ENCODE data around the gene GPR35. TPM values are rescaled to one million over a fixed set of nuclear protein-coding genes. Genes with fewer than 3 reads are reported as not detected.

Gene GPR35
- total RNA-seq, 4 donors from 2014 or later, result 0.72 to 1.8 (median 0.87) TPM

DNA sequence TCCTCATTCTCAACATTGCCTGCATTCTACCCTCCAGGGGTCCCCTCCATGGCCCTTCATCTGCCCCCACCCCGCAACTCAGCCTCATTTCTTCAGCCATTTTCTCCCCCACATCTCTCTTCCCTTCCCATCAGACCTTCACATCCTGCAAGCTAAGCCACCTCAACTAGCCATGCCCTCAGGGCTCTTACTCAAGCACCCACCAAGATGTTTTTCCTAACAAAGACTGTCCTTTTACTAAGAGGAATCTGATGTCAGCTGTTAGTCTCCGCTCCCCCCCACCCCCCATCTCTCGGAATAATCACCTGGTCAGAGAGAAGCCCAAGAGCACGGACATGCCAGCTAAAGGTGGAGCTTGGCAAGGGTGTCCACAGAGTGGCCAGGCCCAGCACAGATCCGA is 43.5 kb upstream of the GPR35 start:
- H3K4me1 ChIP-seq, result peaks cover 18 to 23% of the 10 kb centered on the region in 2 donors
- in situ Hi-C loops (cut with MboI; ENCODE audit: low sequenced_read_pairs in 4 of 4), result no loop called here
- ATAC-seq (no peak), DNase-seq (no peak)
- H3K9me3 ChIP-seq, result no peaks in the 10 kb centered on the region
- intact Hi-C loops (cut with DNase I; ENCODE audit: low total_unique reads), result loop anchor here (10.0 kb wide), 3 partner anchors 253 to 1053 kb away; partner anchors contain the start of genes ATG4B, NDUFA10 and THAP4
- H3K27me3 ChIP-seq, result no peaks in the 10 kb centered on the region
- no peak overlapping the region for H3K27ac ChIP-seq
- H3K36me3 ChIP-seq, result peaks cover 0 to 12% of the 10 kb centered on the region in 2 donors
- TF ChIP-seq, protein P1, sequence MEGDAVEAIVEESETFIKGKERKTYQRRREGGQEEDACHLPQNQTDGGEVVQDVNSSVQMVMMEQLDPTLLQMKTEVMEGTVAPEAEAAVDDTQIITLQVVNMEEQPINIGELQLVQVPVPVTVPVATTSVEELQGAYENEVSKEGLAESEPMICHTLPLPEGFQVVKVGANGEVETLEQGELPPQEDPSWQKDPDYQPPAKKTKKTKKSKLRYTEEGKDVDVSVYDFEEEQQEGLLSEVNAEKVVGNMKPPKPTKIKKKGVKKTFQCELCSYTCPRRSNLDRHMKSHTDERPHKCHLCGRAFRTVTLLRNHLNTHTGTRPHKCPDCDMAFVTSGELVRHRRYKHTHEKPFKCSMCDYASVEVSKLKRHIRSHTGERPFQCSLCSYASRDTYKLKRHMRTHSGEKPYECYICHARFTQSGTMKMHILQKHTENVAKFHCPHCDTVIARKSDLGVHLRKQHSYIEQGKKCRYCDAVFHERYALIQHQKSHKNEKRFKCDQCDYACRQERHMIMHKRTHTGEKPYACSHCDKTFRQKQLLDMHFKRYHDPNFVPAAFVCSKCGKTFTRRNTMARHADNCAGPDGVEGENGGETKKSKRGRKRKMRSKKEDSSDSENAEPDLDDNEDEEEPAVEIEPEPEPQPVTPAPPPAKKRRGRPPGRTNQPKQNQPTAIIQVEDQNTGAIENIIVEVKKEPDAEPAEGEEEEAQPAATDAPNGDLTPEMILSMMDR (IDR thresholded peaks at IDR 0.05 in 4 of 5, conservative IDR thresholded peaks at IDR 0.05 in 1 of 5), result no peak
- no peak for TF ChIP-seq POLR2A (IDR thresholded peaks at IDR 0.05)
- no peak overlapping the region for H3K4me3 ChIP-seq

DNA sequence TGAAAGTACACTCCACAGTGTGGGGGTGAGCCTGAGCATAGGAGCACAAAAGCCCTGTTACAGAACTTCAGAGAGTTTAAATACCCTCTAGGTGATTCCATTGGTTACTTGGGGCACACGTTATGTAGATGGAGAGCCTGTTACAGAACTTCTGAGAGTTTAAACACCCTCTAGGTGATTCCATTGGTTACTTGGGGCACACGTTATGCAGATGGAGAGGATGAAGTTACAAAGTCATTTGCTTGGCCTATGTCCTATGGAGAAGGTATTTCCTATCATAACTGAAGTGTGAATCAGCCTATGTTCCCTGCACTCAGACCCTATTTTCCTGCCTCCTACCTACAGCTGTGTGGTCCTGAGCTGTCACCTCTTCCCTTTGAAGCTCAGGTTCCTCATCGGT is 42.5 kb upstream of the GPR35 start:
- Histone ChIP-seq H3K27ac (no peak overlapping the region), H3K9me3 (no peaks in the 10 kb centered on the region), H3K4me3 (no peak overlapping the region), H3K4me1 (peaks cover 25 to 32% of the 10 kb centered on the region in 2 donors), H3K36me3 (peaks cover 0 to 5% of the 10 kb centered on the region in 2 donors), H3K27me3 (no peaks in the 10 kb centered on the region)
- in situ Hi-C loops (cut with MboI; ENCODE audit: low sequenced_read_pairs in 4 of 4), result no loop called here
- ATAC-seq (no peak), DNase-seq (no peak)
- intact Hi-C loops (cut with DNase I; ENCODE audit: low total_unique reads), result loop anchor here (10.0 kb wide), 3 partner anchors 252 to 1052 kb away; partner anchors contain the start of genes ATG4B, NDUFA10 and THAP4
- TF ChIP-seq, protein P1 (IDR thresholded peaks at IDR 0.05 in 4 of 5, conservative IDR thresholded peaks at IDR 0.05 in 1 of 5), result no peak
- TF ChIP-seq POLR2A (IDR thresholded peaks at IDR 0.05), result no peak

DNA sequence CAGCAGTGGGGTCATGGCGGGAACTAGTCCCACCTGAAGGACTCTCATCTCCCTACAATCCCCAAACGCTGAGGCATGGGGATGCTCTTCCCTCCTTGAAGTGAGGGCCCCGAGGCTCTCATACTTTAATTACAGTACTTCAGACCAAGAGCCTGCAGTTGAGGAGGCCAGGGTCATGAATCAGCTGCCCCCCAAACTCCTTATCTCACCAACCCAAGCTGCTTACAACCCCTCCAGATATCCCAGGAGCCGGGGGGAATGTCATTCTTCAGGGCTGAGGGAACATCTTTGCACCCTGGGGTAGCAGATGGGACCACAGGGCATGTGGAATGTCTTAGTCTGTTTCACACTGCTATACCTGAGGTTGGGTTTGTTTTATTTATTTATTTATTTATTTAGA is 41.5 kb upstream of the GPR35 start:
- Histone ChIP-seq H3K9me3 (no peaks in the 10 kb centered on the region), H3K4me3 (no peak overlapping the region), H3K4me1 (peaks cover 32 to 39% of the 10 kb centered on the region in 2 donors), H3K27me3 (no peaks in the 10 kb centered on the region), H3K36me3 (no peaks in the 10 kb centered on the region), H3K27ac (no peak overlapping the region)
- DNase-seq (no peak), ATAC-seq (no peak)
- intact Hi-C loops (cut with DNase I; ENCODE audit: low total_unique reads) (loop anchor here (10.0 kb wide), 3 partner anchors 251 to 1051 kb away; partner anchors contain the start of genes ATG4B, NDUFA10 and THAP4), in situ Hi-C loops (cut with MboI; ENCODE audit: low sequenced_read_pairs in 4 of 4) (no loop called here)
- no peak for TF ChIP-seq POLR2A (IDR thresholded peaks at IDR 0.05)
- TF ChIP-seq, protein P1 (IDR thresholded peaks at IDR 0.05 in 4 of 5, conservative IDR thresholded peaks at IDR 0.05 in 1 of 5), result no peak

DNA sequence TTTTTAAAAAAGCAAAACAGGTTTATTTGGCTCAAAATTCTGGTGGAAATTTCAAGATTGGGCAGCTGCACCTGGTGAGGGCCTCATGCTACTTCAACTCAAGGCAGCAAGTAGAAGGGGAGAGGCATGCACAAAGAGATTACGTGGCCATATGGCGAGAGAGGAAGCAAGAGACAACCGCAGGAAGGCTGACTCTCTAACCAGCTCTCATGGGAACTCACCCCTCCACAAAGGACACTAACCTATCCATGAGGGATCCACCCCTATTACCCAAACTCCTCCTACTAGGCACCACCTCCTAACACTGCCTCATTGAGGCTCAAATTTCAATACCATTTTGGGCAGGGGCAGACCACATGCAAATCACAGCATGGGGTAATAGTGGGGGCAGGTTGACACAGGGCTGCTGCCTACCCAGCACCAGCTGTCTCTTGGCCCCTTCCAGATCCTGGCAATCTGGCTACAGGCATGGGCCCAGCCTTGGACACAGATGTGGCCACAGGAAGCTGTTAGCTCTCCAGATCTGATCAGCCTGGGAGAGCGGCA is 40.7 kb upstream of the GPR35 start:
- no peaks in the 10 kb centered on the region for H3K9me3 ChIP-seq
- TF ChIP-seq, protein P1 (IDR thresholded peaks at IDR 0.05 in 4 of 5, conservative IDR thresholded peaks at IDR 0.05 in 1 of 5), result no peak
- TF ChIP-seq POLR2A (IDR thresholded peaks at IDR 0.05), result peak in 1 of 2 donors; percentile 31
- in situ Hi-C loops (cut with MboI; ENCODE audit: low sequenced_read_pairs in 4 of 4) (no loop called here), intact Hi-C loops (cut with DNase I; ENCODE audit: low total_unique reads) (loop anchor here (5.0 to 10.0 kb wide), 4 partner anchors 250 to 1050 kb away; partner anchors contain the start of genes ATG4B, NDUFA10, SNED1 and THAP4)
- H3K36me3 ChIP-seq, result no peaks in the 10 kb centered on the region
- H3K4me3 ChIP-seq, result peak overlapping the region; percentile 74 to 98 (median 92)
- H3K4me1 ChIP-seq, result peaks cover 32 to 39% of the 10 kb centered on the region in 2 donors
- no peaks in the 10 kb centered on the region for H3K27me3 ChIP-seq
- H3K27ac ChIP-seq, result peak overlapping the region; percentile 91 to 98 (median 96)
- peak in 1 of 2 donors; percentile 22 for ATAC-seq
- peak in 1 of 2 donors; percentile 68 for DNase-seq

Data from gastrocnemius medialis (tissue), 4 donors.